Fibroblast of the aortic adventitia (primary cell): ENCODE results near the gene PTPRR. TPM values are rescaled to one million over a fixed set of nuclear protein-coding genes. Genes with fewer than 3 reads are reported as not detected.
A peak's percentile ranks its signal among the peaks of the same experiment; 100 is the strongest.

Source experiments
- DNase-seq: peaks from one replicate; pipeline ENCODE4 v3.0.0-alpha.2; 2010; ENCODE audit warnings: low read depth
- H3K4me3 ChIP-seq: 2 replicates; pipeline ENCODE4 v1.5.1; 2011; ENCODE audit warnings: low read depth, mild to moderate bottlenecking, control low read depth, low read length, moderate library complexity
- total RNA-seq: library from RNA; depleted of rRNA; stranded (reverse); fragments of >200 nt; gene quantifications from 2 replicates; pipeline ENCODE4 v1.2.3, GENCODE V29; 2012; ENCODE audit warnings: low replicate concordance
- TF ChIP-seq, protein P1 (sequence below): IDR thresholded peaks from 2 replicates; pipeline ENCODE4 v1.5.1; 2011; ENCODE audit warnings: mild to moderate bottlenecking, low read length, control low read depth, inconsistent platforms; ENCODE audit not compliant: insufficient read depth

The PTPRR gene
- total RNA-seq, 1 donor, result 1.4 TPM

GRCh38 chr12:70759161-70759918 is 161.2 kb downstream of the PTPRR start:
- H3K4me3 ChIP-seq, result no peak overlapping the region
- TF ChIP-seq, protein P1, sequence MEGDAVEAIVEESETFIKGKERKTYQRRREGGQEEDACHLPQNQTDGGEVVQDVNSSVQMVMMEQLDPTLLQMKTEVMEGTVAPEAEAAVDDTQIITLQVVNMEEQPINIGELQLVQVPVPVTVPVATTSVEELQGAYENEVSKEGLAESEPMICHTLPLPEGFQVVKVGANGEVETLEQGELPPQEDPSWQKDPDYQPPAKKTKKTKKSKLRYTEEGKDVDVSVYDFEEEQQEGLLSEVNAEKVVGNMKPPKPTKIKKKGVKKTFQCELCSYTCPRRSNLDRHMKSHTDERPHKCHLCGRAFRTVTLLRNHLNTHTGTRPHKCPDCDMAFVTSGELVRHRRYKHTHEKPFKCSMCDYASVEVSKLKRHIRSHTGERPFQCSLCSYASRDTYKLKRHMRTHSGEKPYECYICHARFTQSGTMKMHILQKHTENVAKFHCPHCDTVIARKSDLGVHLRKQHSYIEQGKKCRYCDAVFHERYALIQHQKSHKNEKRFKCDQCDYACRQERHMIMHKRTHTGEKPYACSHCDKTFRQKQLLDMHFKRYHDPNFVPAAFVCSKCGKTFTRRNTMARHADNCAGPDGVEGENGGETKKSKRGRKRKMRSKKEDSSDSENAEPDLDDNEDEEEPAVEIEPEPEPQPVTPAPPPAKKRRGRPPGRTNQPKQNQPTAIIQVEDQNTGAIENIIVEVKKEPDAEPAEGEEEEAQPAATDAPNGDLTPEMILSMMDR, result no peak
- no peak for DNase-seq

DNA sequence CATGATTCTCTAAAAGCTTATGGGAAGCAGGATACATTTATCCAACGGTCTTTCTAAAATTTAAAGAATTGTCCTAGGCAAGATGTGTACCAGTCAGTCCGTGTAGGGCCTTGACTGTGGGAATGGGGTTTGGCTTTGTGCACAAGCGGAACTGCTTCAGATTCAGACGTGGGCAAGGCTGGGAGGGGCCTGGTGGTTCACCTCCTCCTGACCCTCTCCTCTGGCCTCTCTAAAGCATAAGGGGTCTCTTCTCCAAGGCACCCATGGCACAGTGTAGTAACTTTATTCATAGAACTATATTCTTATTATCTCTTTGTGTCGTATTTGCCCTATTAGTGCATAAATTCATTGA is 162.1 kb downstream of the PTPRR start:
- DNase-seq, result no peak
- no peak overlapping the region for H3K4me3 ChIP-seq
- TF ChIP-seq, protein P1, result no peak

DNA sequence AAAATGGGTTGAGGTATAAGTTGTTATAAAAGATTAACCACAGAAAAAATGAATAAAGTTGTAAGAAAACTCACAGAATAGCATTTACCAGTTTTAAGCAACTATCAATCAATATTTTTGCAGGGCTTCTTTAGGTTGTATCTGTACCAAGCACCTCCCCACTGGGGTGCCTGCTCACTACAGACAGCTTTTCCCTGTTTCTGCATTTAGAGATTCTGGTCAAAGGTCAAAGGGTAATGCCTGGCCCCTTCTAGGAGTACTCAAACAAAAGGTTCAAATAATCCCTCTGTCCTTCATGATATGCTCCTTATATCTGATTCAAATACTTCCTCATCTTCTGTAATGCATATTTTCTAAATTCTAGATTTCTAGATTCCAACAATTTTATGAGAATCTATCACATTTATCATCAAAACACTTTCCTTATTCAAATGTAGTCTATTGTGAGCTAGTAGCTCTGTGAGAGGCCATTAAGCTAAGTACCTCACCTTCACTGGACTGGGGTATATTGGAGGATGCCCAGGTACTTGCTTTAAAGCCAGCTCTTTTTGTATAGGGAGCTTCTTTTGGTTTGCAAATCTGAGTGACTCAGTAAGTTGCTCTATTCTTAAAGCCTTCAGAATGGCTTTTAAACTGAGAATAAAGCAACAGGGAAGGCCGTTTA is 162.6 kb downstream of the PTPRR start:
- DNase-seq, result no peak
- TF ChIP-seq, protein P1, result no peak
- no peak overlapping the region for H3K4me3 ChIP-seq

GRCh38 chr12:70756791-70757190 is 163.7 kb downstream of the PTPRR start:
- TF ChIP-seq, protein P1, result no peak
- DNase-seq, result no peak
- H3K4me3 ChIP-seq, result no peak overlapping the region

GRCh38 chr12:70756118-70756517 is 164.4 kb downstream of the PTPRR start:
- peak; percentile 66 for DNase-seq
- TF ChIP-seq, protein P1, result no peak
- no peak overlapping the region for H3K4me3 ChIP-seq

DNA sequence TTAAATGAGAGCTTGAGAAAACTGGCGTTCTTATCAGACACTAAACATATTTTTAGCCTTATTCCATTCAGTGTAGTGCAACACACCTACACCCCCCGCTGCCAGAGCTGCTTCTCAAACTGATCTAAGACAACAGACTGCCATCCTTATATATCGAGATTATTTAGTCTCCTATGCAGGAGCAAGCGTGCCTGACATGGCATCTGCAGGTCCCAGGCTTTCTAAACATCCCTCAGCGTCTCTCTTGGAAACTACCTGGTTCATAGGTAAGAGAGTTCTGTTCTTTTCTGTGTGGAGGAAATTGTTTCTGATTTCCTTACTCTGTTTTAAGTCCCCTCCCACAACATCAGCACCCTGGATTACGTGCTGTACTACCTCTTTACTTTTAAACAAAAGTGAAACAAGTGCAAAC is 166.2 kb downstream of the PTPRR start:
- TF ChIP-seq, protein P1, result no peak
- peak overlapping the region; percentile 28 for H3K4me3 ChIP-seq
- no peak for DNase-seq
